ENCODE measurements around the gene EHBP1L1.

DNA sequence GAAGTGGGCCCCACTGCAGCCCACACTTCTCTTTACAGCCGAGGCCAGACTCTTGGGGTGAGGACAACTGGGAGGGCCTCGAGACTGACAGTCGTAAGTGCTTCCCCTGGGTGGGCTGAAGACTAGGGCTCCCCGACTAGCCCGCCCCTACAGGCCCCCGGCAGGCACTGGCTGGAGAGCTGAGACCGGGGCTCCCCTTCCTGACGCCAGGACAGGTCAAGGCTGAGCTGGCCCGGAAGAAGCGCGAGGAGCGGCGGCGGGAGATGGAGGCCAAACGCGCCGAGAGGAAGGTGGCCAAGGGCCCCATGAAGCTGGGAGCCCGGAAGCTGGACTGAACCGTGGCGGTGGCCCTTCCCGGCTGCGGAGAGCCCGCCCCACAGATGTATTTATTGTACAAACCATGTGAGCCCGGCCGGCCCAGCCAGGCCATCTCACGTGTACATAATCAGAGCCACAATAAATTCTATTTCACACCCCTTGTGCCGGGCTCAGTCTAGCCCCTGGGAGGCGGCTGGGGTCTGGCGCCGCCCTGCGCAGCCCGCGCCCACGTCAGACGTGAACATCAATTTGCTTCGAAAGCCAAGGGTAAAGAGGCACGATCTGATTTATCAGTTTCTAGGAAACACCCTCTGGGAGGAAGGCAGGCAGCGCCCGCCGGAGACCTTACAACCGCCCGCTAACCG lies 37.5 kb upstream of the EHBP1L1 start:
- TF ChIP-seq, protein P1, sequence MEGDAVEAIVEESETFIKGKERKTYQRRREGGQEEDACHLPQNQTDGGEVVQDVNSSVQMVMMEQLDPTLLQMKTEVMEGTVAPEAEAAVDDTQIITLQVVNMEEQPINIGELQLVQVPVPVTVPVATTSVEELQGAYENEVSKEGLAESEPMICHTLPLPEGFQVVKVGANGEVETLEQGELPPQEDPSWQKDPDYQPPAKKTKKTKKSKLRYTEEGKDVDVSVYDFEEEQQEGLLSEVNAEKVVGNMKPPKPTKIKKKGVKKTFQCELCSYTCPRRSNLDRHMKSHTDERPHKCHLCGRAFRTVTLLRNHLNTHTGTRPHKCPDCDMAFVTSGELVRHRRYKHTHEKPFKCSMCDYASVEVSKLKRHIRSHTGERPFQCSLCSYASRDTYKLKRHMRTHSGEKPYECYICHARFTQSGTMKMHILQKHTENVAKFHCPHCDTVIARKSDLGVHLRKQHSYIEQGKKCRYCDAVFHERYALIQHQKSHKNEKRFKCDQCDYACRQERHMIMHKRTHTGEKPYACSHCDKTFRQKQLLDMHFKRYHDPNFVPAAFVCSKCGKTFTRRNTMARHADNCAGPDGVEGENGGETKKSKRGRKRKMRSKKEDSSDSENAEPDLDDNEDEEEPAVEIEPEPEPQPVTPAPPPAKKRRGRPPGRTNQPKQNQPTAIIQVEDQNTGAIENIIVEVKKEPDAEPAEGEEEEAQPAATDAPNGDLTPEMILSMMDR (tag by site-specific recombination; IDR thresholded peaks at IDR 0.05): no peak
- TF ChIP-seq, protein P2, sequence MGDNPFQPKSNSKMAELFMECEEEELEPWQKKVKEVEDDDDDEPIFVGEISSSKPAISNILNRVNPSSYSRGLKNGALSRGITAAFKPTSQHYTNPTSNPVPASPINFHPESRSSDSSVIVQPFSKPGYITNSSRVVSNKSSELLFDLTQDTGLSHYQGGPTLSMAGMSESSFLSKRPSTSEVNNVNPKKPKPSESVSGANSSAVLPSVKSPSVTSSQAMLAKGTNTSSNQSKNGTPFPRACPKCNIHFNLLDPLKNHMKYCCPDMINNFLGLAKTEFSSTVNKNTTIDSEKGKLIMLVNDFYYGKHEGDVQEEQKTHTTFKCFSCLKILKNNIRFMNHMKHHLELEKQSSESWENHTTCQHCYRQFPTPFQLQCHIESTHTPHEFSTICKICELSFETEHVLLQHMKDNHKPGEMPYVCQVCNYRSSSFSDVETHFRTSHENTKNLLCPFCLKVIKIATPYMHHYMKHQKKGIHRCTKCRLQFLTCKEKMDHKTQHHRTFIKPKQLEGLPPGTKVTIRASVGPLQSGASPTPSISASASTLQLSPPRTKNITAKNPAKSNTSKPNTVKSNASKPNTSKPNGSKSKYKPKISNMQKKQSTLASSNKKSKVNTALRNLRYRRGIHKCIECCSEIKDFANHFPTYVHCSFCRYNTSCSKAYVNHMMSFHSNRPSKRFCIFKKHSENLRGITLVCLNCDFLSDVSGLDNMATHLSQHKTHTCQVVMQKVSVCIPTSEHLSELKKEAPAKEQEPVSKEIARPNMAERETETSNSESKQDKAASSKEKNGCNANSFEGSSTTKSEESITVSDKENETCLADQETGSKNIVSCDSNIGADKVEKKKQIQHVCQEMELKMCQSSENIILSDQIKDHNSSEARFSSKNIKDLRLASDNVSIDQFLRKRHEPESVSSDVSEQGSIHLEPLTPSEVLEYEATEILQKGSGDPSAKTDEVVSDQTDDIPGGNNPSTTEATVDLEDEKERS (tag by site-specific recombination; IDR thresholded peaks at IDR 0.05): no peak
- TF ChIP-seq ZNF169 (tag by site-specific recombination; IDR thresholded peaks at IDR 0.05) (no peak), ZNF785 (tag by site-specific recombination; IDR thresholded peaks at IDR 0.05) (no peak), ZNF335 (tag by site-specific recombination; conservative IDR thresholded peaks at IDR 0.05) (no peak), ZNF175 (tag by site-specific recombination; IDR thresholded peaks at IDR 0.05) (no peak)
- TF ChIP-seq, protein P3, sequence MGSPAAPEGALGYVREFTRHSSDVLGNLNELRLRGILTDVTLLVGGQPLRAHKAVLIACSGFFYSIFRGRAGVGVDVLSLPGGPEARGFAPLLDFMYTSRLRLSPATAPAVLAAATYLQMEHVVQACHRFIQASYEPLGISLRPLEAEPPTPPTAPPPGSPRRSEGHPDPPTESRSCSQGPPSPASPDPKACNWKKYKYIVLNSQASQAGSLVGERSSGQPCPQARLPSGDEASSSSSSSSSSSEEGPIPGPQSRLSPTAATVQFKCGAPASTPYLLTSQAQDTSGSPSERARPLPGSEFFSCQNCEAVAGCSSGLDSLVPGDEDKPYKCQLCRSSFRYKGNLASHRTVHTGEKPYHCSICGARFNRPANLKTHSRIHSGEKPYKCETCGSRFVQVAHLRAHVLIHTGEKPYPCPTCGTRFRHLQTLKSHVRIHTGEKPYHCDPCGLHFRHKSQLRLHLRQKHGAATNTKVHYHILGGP (tag by site-specific recombination; IDR thresholded peaks at IDR 0.05): no peak
- TF ChIP-seq, protein P4, sequence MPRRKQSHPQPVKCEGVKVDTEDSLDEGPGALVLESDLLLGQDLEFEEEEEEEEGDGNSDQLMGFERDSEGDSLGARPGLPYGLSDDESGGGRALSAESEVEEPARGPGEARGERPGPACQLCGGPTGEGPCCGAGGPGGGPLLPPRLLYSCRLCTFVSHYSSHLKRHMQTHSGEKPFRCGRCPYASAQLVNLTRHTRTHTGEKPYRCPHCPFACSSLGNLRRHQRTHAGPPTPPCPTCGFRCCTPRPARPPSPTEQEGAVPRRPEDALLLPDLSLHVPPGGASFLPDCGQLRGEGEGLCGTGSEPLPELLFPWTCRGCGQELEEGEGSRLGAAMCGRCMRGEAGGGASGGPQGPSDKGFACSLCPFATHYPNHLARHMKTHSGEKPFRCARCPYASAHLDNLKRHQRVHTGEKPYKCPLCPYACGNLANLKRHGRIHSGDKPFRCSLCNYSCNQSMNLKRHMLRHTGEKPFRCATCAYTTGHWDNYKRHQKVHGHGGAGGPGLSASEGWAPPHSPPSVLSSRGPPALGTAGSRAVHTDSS (tag by site-specific recombination; IDR thresholded peaks at IDR 0.05): no peak
